Measurements from ENCODE around the gene ZNF283.

Gene ZNF283

DNA sequence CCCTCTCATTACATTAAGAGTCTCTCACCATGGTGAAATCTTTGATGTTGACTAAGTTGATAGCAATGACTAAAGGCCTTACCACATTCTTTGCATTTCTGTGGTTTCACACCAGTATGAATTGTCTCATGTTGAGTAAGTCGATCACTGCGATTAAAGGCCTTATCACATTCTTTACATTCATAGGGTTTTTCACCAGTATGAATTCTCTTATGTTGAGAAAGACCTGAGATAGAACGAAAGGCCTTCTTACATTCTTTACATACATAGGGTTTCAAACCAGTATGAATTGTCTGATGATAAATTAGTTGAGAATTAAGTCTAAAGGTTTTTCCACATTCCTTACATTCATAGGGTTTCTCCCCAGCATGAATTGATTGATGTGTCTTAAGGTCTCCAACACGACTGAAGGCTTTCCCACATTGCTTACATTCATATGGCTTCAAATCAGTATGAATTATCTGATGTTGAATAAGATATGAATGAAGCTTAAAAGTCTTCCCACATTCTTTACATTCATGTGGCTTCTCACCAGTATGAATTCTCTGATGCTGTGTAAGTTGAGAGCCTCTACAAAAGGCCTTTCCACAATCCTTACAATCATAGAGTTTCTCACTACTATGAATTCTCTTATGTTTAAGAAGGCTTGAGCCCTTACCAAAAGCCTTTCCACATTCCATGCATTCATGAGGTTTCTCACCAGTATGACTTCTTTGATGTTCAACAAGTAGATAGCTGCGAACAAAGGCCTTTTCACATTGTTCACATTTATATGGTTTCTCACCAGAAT, 45.6 kb downstream of the ZNF283 start:
- DNase-seq, result no peak

DNA sequence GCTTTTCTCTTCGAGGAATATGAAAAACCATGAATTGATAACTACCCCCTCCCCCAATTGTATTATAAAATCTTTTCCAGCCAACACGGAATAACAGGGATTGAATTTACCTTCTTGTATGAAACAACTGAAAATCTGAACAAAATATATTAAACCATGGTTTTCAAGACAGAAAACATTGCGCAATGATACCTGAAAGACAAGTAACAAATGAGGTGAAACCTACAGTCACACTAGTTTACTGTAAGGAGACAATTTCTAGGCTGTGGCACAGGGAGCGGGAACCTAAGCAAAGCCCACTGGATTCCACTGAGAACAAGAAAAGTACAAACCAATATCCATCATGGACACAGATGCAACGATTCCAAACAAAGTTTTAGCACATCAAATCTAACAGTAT, 53.4 kb downstream of the ZNF283 start:
- DNase-seq, result no peak

DNA sequence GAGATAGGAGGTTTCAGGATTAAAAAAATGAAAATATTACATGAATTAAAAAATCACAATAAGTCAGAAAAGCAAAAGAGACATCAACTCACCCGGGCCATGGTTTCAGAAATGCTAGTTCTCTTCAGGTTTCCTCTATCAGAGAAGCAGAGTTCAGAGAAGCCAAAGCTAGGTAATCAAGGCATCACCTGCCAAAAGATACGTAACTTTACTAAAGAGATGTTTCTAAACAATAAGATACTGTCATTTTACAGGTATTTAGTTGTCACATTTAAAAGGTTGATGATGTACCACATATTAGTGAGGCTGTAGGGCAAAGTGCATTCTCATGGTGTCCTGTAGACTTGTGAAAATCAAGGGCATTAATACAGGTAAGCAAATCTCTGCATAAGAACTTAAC, 56.7 kb downstream of the ZNF283 start, which contains the start of gene ZNF404:
ZNF404 (minus strand) TSS at position 101 of the 400 bp plus-strand sequence.
- DNase-seq, result no peak

DNA sequence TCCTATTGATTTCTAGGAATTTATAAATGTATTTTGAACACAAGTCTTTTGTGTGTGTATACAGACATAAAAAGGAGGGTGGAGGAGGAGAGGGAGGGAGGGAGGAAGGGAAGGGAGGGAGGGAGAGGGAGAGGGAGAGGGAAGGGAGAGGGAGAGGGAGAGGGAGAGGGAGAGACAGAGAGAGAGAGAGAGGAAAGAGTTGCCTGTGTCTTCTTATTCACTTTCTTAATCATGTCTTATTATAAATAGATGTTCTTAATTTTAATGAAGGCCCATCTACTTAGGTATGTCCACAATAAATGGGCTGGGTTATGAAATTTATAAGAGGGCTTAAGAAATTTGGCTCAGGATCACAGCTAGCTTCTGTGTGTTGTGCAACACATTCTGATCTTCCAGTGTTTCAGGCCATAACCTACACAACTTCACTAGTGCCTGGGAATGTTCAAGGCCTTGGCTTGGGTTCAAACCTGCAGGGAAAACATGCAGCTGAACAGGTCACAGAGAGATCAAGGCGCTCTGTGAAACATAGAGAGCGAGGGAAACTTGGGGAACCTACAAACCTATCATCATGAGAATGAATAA, 68.7 kb downstream of the ZNF283 start:
- no peak for DNase-seq
